IPS-18c (cell line): ENCODE results near the gene PRF1.

Experiments used
- H3K4me3 ChIP-seq: 2 replicates; pipeline ENCODE4 v1.7.0; 2013; ENCODE audit warnings: low read depth, mild to moderate bottlenecking, low read length, moderate library complexity; ENCODE audit not compliant: insufficient read depth
- H3K9me3 ChIP-seq: one replicate; pipeline ENCODE4 v1.6.1; 2013; ENCODE audit warnings: mild to moderate bottlenecking, low read length, moderate library complexity; ENCODE audit not compliant: control insufficient read depth, insufficient read depth

Gene PRF1

DNA sequence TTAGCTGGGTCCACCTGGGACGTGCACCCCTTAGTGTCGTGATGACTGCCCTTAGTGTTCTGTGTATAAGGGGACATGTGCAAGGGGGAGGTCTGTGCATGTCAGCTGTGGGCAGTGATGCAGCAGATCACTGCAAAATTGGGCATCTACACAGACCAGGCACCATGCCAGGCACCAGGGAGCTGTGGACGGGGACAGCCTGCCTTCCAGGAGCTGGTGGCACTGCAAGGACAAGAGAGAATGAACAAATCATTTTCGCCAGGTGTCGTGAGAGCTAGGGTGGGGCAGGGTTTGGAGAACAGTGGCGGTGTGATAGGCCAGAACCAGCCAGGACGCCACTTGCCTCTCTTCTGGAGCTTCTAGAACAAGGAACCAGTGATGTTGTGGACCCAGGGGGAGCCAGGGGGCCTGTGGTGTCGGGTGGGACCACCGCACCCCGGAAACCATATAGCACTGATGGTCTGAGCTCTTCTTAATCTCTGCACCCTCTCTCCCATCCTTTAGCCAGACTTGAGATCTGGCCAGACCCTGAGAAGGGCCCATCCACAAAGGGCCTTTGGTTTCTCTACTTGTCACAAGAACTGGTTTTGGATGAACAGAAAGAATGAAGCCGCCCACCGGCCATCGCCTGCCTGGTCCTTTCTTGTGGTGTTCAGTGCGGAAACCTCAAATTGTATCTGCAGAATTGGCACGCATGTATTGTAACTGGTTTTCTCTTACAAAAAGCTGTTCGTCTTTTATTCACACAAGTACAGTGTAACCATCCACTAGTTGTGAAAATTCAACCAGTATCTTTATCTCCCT lies 30.7 kb downstream of the PRF1 start:
- H3K4me3 ChIP-seq: no peak overlapping the region
- no peaks in the 10 kb centered on the region for H3K9me3 ChIP-seq

DNA sequence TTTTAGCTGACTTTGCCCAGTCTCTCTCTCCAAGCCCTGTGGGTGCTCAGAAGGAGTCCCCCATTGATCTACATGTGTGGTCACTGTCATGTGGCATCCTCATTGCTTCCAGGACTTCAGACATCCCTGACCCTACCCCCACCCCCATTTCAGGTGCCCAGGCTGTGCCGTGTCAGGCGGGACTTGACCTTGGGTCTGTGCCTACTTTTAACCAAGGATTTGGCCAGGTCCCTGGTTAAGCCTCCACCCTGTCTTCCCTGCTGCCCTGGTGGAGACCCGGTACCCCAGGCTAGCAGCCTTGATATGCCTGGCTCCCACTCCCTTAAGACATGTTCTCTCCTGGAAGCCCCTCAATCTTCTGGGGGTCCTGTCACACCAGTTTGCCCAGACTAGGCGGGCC lies 31.3 kb downstream of the PRF1 start:
- Histone ChIP-seq H3K9me3 (peaks cover 2% of the 10 kb centered on the region), H3K4me3 (no peak overlapping the region)

DNA sequence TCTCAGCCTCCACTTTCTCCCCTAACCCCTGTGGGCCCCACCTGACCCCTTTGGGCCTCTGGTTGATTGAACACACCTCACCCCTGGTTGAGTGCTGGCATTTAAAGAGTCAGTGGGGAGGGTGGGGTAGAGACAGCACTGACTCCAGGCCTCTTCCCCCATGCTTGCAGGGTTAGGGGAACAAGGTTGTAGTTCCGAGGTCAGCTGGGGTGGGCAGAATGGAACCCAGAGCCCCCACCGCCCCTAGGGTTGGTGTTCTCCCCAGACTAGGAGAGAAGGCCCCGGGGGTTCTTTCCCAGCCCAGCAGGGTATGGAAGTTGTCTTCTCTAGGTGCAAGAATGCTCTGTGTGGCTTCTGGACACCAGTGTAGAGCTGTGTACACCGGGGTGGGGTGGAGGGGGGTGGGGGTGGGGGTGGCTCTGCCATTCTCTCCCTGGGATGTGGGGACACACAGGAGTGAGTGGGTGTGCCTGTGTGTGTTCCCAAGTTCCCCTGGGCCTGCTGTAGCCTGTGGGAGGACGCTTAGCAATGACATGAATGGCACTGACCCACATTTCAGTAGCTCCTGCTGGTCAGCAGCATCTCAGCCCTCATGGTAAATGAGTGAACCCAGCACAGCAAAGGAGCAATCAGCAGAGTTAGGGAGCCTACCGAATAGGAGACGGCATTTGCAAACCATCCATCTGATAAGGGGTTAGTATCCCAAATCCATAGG lies 33.6 kb downstream of the PRF1 start:
- Histone ChIP-seq H3K9me3 (peaks cover 2% of the 10 kb centered on the region), H3K4me3 (no peak overlapping the region)

DNA sequence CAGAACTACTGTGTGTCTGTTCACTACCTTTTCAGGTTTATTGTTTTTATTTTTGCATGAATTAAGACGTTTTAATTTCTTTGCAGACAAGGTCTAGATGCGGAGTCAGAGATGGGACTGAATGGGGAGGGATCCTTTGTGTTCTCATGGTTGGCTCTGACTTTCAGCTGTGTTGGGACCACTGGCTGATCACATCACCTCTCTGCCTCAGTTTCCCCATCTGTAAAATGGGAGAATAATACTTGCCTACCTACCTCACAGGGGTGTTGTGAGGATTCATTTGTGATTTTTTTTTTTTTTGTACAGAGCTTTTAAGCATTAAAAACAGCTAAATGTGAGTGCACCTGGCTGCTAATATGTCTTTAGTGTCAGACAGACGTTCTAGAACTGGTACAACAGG lies 34.4 kb downstream of the PRF1 start:
- H3K9me3 ChIP-seq: peaks cover 2% of the 10 kb centered on the region
- no peak overlapping the region for H3K4me3 ChIP-seq

DNA sequence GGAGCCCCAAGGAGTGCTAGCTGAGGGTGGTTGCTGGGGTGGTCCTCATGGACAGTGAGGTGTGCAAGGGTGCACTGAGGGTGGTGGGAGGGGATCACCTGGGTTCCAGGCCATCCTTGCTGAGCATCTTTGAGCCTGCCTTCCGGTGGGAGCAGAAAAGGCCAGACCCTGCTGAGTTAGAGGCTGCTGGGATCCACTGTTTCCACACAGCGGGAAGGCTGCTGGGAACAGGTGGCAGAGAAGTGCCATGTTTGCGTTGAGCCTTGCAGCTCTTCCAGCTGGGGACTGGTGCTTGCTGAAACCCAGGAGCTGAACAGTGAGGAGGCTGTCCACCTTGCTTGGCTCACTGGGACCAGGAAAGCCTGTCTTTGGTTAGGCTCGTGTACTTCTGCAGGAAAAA lies 34.9 kb downstream of the PRF1 start:
- Histone ChIP-seq H3K4me3 (no peak overlapping the region), H3K9me3 (peaks cover 2% of the 10 kb centered on the region)

DNA sequence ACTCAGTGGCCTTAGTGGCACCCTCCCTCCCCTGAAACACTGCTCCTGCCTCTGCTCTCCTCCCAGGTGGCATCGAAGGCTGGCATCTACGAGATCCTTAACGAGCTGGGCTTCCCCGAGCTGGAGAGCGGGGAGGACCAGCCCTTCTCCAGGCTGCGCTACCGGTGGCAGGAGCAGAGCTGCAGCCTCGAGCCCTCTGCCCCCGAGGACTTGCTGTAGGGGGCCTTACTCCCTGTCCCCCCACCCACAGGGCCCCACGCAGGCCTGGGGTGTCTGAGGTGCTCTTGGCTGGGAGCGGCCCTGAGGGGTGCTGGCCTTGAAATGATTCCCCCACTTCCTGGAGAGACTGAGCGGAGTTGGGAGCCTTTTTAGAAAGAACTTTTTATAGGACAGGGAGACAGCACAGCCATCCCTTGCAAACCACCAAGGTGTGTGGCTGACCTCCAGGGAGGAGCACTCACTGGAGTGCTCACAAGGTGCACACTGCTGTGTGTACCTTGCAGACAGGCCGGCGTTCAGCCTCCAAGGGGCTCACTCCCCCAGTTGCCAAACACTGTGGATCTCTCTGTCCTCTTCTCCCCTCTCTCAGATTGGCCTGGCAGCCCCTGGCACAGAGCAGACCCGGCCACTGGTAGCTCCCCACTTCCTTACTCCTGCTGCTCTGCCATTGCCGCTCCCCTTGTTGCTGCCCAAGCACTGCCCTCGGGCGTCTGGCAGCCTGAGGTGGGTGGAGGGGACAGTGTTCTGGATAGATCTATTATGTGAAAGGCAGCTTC lies 35.8 kb downstream of the PRF1 start:
- H3K9me3 ChIP-seq: peaks cover 2% of the 10 kb centered on the region
- no peak overlapping the region for H3K4me3 ChIP-seq

DNA sequence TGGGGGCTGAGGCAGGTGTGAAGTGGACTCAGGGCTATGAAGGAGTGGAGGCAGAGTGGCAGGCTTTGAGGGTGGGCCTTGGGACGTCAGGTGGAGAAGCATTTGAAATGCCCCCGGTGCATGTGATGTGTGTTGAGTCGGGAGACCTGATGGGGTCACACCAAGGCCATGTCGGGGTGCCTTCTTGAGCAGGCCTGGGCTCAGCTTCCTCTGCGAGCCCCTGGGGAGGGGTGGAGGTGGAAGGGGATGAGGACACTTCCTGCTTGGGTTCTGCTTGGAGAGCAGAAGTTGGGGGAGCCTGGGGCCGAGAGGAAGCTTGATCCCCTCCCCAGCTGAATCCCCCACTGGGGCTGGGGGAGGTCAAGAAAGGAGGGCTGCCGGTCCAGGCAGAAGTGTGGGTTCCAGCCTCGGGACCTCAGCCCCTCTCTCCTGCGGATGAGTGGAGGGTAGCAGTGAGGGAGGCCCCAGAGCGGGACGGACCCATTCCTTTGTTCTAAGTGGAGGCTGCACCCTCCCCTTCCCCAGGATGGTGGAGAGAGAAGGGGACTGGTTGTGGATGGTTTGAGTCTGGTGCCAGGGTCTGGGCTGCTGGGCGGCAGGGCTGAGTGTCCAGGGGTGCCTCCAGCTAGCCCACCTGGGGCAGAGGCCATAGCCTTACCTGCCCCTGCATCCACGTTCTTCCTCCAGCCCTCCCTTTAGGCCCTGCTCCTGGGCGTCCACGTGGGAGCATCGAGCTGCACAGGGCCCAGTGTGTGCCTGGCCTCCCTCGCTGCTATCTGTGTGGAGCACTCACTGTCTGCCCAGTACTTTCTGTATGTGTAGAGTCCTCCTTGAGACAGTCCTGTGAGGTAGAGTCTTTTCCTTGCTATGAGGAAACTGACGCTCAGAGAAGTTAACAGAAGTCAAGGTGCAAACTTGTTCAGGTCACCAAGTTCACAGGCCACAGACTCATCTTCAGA lies 36.7 kb downstream of the PRF1 start:
- no peak overlapping the region for H3K4me3 ChIP-seq
- H3K9me3 ChIP-seq: peaks cover 2% of the 10 kb centered on the region

DNA sequence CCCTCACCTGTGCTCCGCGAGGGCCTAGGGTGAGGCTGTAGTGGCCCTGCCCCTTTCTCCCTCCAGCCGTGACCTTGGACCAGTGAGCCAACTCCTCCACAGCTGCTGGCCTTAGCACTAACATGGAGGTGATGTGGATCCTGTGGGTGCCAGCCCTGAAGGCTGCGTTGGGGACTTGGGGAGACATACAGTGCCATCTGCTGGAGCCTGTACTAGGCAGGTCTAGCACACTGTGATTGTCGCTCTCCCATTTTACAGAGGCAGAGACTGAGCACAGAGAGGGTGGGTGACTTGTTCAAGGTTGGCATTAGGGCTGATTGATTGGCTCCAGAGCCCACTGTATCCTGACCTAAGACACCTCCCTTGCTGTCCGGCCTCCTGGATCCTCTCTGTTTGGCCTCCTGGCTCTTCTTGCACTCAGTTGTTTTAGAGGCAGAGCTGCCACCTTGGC lies 37.6 kb downstream of the PRF1 start:
- H3K9me3 ChIP-seq: peaks cover 2% of the 10 kb centered on the region
- H3K4me3 ChIP-seq: no peak overlapping the region

DNA sequence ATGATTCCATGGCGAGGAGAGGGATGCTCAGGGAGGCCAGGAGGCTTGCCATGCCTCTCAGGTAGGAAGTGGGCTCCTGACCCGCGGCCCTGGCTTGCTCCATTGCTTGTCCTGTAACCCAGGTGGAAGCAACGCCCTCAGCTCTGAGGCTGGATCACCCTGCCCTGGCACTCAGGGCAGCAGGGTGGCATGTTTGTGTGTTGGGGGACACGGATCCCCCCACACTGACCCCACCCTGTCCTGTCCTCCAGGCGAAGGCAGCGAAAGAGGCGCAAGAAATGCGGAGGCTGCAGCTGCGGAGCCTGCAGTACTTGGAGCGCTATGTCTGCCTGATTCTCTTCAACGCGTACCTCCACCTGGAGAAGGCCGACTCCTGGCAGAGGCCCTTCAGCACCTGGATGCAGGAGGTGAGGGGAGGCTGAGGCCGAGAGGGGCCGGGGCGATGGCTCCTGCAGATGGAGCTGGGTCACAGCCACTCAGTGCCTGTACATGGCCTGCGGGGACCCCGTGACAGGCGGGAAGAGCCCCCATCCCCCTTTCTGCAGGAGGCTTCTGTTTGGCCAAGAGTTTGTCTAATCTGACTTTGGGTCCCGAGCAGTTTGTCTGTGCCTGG lies 38.3 kb downstream of the PRF1 start:
- Histone ChIP-seq H3K9me3 (peaks cover 2% of the 10 kb centered on the region), H3K4me3 (no peak overlapping the region)

DNA sequence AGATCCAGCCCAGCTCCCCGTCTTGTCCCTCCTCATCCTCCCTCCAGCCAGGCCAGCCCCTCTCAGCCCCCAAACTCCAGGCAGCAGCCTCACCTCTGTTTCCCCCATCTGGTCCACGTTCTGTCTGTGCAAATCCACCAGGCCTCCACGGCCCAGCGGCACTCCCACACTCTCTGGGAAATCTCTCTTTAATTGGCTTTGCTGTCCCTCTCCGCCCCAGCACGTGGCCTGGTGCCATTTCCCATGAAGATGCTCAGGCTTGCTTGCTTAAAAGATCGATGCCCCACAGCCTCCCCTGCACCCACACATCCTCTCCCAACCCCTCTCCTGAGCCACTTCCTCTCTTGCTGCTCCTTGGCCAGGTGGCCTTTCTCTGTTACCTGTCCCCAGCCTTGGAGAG lies 39.3 kb downstream of the PRF1 start:
- H3K4me3 ChIP-seq: no peak overlapping the region
- peaks cover 2% of the 10 kb centered on the region for H3K9me3 ChIP-seq

DNA sequence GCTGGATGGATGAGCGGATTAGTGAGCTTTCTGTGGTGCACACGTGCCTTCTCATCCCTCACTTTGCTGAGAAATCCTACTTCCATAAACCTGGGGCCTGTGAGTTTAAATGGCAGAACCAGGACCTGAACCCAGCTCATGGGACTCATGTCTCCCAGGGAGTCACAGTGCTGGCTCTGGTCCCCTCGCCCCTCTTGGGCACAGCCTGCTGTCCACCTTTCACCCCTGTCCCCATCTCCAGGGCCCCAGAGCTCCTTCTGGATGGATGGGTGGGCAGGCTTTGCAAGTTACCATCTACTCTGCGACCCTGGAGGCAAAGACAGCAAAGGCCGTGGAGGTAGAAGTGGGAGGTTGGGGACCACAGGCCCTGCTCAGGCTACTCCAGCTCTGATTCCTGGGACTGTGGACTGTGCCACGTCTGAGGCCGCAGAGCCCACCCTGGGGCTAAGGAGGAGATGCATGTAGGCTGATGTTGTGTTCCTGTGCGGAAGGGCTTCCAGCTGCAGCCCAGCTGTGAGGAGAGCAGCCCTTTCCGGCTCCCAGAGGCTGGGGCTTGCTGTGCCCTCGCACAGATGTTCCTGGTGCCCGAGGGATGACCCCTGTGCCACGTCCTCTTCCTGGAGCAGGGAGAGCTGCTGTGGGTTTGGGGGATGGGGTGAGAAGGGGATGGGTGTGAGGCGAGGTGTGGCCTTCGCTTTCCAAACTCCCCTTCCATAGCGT lies 40.3 kb downstream of the PRF1 start:
- Histone ChIP-seq H3K9me3 (peaks cover 2% of the 10 kb centered on the region), H3K4me3 (no peak overlapping the region)

DNA sequence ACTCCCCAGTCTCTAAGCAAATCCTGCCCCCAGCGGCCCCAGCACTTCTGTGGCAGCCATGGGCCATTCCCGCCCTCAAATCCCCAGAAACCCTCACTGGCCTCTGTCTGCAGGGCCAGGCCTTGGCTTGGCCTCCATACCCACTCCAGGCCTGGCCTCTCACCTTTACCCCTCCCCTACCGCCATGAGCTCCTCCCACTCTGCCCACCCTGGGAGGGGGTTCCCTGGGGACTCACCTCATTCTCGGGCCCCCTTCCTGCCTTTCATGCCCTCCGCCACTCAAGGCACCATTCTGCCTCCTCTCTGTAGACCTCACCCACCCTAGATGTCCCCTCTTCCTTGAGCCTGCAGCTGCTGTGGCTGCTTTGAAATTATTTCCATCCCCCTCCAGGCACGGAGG lies 41.0 kb downstream of the PRF1 start:
- Histone ChIP-seq H3K4me3 (no peak overlapping the region), H3K9me3 (peaks cover 1% of the 10 kb centered on the region)

DNA sequence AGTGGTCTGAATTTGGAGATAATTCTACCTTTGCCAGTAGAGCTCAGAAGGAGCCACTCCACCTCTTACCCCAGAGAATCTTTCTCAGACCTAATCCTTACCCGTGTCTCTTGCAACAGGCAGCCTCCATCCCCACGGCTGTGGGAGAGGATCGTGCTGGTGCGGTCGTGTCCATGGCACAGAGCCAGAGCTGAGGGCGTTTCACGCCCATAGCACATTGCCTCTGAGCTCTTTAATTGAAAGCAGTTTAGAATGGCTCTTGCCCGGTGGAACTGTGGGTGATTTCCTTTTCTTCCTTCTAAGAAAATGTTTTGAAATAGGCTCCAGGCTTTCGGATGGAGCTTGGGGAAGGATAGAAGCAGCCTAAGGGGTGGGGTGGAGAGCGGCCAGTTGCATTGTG lies 41.5 kb downstream of the PRF1 start:
- H3K9me3 ChIP-seq: no peaks in the 10 kb centered on the region
- H3K4me3 ChIP-seq: no peak overlapping the region

DNA sequence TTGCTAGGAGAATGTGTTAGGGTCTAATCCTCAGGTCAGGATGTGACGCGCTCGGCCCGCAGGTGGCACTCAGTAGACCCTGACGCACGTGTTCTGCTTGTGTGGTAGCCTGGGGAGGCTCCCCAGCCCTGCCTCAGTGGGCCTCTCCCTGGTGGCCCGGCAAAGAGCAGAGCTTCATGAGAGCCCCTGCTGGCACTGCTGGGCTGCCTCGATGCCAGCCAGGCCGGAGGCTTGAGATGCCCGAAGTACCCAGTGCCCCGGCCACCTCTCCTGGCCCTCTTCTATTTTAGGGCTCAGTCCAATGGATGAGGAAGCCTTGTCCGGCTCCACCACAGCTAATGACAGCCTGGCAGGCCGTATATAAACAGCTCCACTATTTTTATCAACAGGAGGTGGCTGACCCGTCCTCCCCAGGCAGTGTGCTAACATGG lies 42.0 kb downstream of the PRF1 start:
- Histone ChIP-seq H3K4me3 (no peak overlapping the region), H3K9me3 (no peaks in the 10 kb centered on the region)

DNA sequence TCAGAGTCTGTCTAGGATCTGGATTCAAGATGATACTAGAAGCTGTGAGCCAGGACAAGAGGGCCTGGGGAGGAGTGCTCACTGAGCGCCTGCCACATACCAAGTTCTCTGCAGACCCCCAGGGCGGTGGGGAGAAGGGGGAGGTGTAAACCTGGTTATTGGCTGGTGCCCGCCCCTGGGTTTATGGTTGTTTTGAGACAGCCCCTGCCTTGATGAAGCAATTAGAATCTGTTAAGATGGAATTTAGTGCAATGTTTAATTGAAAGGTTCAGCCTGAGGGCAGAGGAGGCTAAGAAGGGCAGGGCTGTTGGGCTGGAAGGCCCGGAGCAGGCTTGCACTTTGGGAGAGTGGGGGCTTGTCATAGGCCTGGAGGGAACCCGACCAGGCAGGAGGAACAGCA lies 42.7 kb downstream of the PRF1 start:
- no peak overlapping the region for H3K4me3 ChIP-seq
- H3K9me3 ChIP-seq: no peaks in the 10 kb centered on the region
